ENCODE results near the gene LMX1A.

DNA sequence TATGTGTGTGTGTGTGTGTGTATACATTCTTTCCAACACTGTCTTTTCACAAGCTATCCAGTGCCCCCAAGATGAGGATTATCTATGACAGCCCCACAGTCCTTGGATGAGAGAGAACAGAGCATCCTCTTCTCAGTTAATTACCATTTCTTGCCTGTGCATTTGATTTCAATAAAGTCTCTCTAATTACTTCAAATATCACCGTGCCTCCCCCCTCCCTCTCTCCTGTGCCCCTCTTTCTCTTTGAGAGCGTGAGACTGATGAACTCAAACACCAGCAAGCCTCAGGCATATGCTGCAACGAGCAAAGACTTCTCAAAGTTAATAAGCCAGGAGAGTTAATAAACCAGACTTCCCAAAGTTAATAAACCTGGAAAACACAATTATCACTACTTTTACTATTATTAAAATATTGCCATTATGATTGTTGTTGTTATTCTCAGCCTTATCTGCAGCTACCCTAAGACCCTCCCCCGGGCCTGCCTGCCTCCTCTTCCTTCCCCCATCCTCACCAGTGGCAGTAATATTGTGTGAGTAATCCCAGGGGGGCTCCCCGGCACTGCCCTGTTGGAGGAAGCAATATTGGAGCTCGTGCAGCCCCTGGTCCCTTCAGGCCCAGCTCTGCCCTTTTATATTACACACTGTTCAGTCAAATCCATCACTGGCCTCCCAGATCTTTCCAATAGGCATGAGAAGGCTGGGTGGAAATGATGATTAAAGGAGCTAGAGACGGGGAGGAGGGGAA lies 30.9 kb downstream of the LMX1A start:
- TF ChIP-seq ZC3H11A (IDR thresholded peaks at IDR 0.05) (no peak), POLR2A (IDR thresholded peaks at IDR 0.05; ENCODE audit: low read length) (no peak), ZFP36 (IDR thresholded peaks at IDR 0.05; ENCODE audit: borderline replicate concordance, partially characterized antibody) (no peak), RNF2 (IDR thresholded peaks at IDR 0.05; ENCODE audit: borderline replicate concordance, low read depth) (no peak), JUNB (IDR thresholded peaks at IDR 0.05) (no peak), MAZ (IDR thresholded peaks at IDR 0.05; ENCODE audit: borderline replicate concordance, low read depth, low read length) (no peak), GATA3 (IDR thresholded peaks at IDR 0.05; ENCODE audit: borderline replicate concordance) (no peak), BHLHE40 (IDR thresholded peaks at IDR 0.05; ENCODE audit: low read depth, low read length) (no peak), JUN (IDR thresholded peaks at IDR 0.05) (no peak)
- TF ChIP-seq, protein P1, sequence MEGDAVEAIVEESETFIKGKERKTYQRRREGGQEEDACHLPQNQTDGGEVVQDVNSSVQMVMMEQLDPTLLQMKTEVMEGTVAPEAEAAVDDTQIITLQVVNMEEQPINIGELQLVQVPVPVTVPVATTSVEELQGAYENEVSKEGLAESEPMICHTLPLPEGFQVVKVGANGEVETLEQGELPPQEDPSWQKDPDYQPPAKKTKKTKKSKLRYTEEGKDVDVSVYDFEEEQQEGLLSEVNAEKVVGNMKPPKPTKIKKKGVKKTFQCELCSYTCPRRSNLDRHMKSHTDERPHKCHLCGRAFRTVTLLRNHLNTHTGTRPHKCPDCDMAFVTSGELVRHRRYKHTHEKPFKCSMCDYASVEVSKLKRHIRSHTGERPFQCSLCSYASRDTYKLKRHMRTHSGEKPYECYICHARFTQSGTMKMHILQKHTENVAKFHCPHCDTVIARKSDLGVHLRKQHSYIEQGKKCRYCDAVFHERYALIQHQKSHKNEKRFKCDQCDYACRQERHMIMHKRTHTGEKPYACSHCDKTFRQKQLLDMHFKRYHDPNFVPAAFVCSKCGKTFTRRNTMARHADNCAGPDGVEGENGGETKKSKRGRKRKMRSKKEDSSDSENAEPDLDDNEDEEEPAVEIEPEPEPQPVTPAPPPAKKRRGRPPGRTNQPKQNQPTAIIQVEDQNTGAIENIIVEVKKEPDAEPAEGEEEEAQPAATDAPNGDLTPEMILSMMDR (IDR thresholded peaks at IDR 0.05) = no peak
- TF ChIP-seq, protein P2, sequence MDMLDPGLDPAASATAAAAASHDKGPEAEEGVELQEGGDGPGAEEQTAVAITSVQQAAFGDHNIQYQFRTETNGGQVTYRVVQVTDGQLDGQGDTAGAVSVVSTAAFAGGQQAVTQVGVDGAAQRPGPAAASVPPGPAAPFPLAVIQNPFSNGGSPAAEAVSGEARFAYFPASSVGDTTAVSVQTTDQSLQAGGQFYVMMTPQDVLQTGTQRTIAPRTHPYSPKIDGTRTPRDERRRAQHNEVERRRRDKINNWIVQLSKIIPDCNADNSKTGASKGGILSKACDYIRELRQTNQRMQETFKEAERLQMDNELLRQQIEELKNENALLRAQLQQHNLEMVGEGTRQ (IDR thresholded peaks at IDR 0.05) = no peak
- TF ChIP-seq, protein P3, sequence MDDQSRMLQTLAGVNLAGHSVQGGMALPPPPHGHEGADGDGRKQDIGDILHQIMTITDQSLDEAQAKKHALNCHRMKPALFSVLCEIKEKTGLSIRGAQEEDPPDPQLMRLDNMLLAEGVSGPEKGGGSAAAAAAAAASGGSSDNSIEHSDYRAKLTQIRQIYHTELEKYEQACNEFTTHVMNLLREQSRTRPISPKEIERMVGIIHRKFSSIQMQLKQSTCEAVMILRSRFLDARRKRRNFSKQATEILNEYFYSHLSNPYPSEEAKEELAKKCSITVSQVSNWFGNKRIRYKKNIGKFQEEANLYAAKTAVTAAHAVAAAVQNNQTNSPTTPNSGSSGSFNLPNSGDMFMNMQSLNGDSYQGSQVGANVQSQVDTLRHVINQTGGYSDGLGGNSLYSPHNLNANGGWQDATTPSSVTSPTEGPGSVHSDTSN (IDR thresholded peaks at IDR 0.05) = no peak
- TF ChIP-seq, protein P4, sequence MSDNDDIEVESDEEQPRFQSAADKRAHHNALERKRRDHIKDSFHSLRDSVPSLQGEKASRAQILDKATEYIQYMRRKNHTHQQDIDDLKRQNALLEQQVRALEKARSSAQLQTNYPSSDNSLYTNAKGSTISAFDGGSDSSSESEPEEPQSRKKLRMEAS (IDR thresholded peaks at IDR 0.05) = no peak

All from A549 (cell line).